HTERT RPE-1 (cell line): ENCODE results near the gene BNC2.

Experiments used
- in situ Hi-C: fragments of 300-500 bp; cut with MboI; formaldehyde crosslinking; loops from 4 replicates; pipeline ENCODE4 v1.14.3; 2020; ENCODE audit warnings: low sequenced_read_pairs

The BNC2 gene

GRCh38 chr9:16773116-16773515 lies 97.4 kb downstream of the BNC2 start:
- in situ Hi-C loops: no loop called here

GRCh38 chr9:16771356-16771755 lies 99.1 kb downstream of the BNC2 start:
- in situ Hi-C loops: no loop called here

GRCh38 chr9:16769291-16769690 lies 101.2 kb downstream of the BNC2 start:
- in situ Hi-C loops: no loop called here

GRCh38 chr9:16768816-16769215 lies 101.7 kb downstream of the BNC2 start:
- in situ Hi-C loops: no loop called here

GRCh38 chr9:16767366-16767765 lies 103.1 kb downstream of the BNC2 start:
- in situ Hi-C loops: no loop called here

- in situ Hi-C loops: no loop called here
These were observed 106.5 kb downstream of the BNC2 start for GRCh38 chr9:16763946-16764345.

GRCh38 chr9:16755467-16756160 lies 114.9 kb downstream of the BNC2 start:
- in situ Hi-C loops: no loop called here

GRCh38 chr9:16754662-16755061 lies 115.8 kb downstream of the BNC2 start:
- in situ Hi-C loops: no loop called here

- in situ Hi-C loops: no loop called here
These were observed 117.2 kb downstream of the BNC2 start for GRCh38 chr9:16753256-16753655.

GRCh38 chr9:16752601-16753000 lies 117.9 kb downstream of the BNC2 start:
- in situ Hi-C loops: no loop called here

GRCh38 chr9:16750553-16750952 lies 119.9 kb downstream of the BNC2 start:
- in situ Hi-C loops: no loop called here

- in situ Hi-C loops: no loop called here
These were observed 125.1 kb downstream of the BNC2 start for GRCh38 chr9:16745359-16745758.

- in situ Hi-C loops: no loop called here
These were observed 126.1 kb downstream of the BNC2 start for GRCh38 chr9:16744394-16744793.

GRCh38 chr9:16743375-16743774 lies 127.1 kb downstream of the BNC2 start:
- in situ Hi-C loops: no loop called here

GRCh38 chr9:16735001-16735400 lies 135.5 kb downstream of the BNC2 start:
- in situ Hi-C loops: no loop called here

- in situ Hi-C loops: no loop called here
These were observed 137.9 kb downstream of the BNC2 start for GRCh38 chr9:16732546-16732945.

- in situ Hi-C loops: no loop called here
These were observed 140.3 kb downstream of the BNC2 start for GRCh38 chr9:16730162-16730561.

- in situ Hi-C loops: no loop called here
These were observed 140.8 kb downstream of the BNC2 start for GRCh38 chr9:16729651-16730050.

GRCh38 chr9:16728137-16728508 lies 142.3 kb downstream of the BNC2 start:
- in situ Hi-C loops: no loop called here

- in situ Hi-C loops: no loop called here
These were observed 142.9 kb downstream of the BNC2 start for GRCh38 chr9:16727452-16728136.

GRCh38 chr9:16726718-16727451 lies 143.6 kb downstream of the BNC2 start:
- in situ Hi-C loops: no loop called here

- in situ Hi-C loops: no loop called here
These were observed 144.4 kb downstream of the BNC2 start for GRCh38 chr9:16726029-16726428.
